Stimulated activated CD4-positive, alpha-beta T cell treated with anti-CD3 and anti-CD28 coated beads, Interleukin-12 subunit alpha, Interleukin-12 subunit beta, amount 100 ng/mL, for 48 hours (primary cell): ENCODE measurements around the gene NAALADL2.
"Not testable (repeated sequence)": the region's sequence is repeated elsewhere in the genome, so short reads cannot be mapped to it uniquely, and the experiment has no call there.

Experiments
- DNase-seq, 3 donors: peaks; one replicate each; pipeline ENCODE4 v3.0.0-alpha.2; 2020; ENCODE audit warnings: low read depth in 2 of 3, low spot score in 1 of 3

Gene NAALADL2

GRCh38 chr3:175257123-175257522 lies 398.0 kb downstream of the NAALADL2 start:
- DNase-seq: no peak

GRCh38 chr3:175258763-175259162 lies 399.6 kb downstream of the NAALADL2 start:
- no peak for DNase-seq

GRCh38 chr3:175260145-175260794 lies 401.1 kb downstream of the NAALADL2 start:
- DNase-seq: no peak

- DNase-seq: no peak
Observed at GRCh38 chr3:175266478-175266877, 407.3 kb downstream of the NAALADL2 start.

- no peak for DNase-seq
Observed at GRCh38 chr3:175267121-175267531, 408.0 kb downstream of the NAALADL2 start.

GRCh38 chr3:175267561-175267960 lies 408.4 kb downstream of the NAALADL2 start:
- DNase-seq: no peak

GRCh38 chr3:175269394-175269793 lies 410.3 kb downstream of the NAALADL2 start:
- DNase-seq: no peak

GRCh38 chr3:175270198-175270837 lies 411.2 kb downstream of the NAALADL2 start:
- no peak for DNase-seq

- DNase-seq: no peak
Observed at GRCh38 chr3:175270866-175271265, 411.7 kb downstream of the NAALADL2 start.

GRCh38 chr3:175271465-175271864 lies 412.3 kb downstream of the NAALADL2 start:
- DNase-seq: not testable (repeated sequence)

GRCh38 chr3:175272392-175272791 lies 413.3 kb downstream of the NAALADL2 start:
- no peak for DNase-seq

- no peak for DNase-seq
Observed at GRCh38 chr3:175273573-175273972, 414.4 kb downstream of the NAALADL2 start.

GRCh38 chr3:175274056-175274455 lies 414.9 kb downstream of the NAALADL2 start:
- DNase-seq: no peak

- DNase-seq: no peak
Observed at GRCh38 chr3:175274474-175275218, 415.5 kb downstream of the NAALADL2 start.

GRCh38 chr3:175278680-175279079 lies 419.5 kb downstream of the NAALADL2 start:
- DNase-seq: no peak

GRCh38 chr3:175279457-175279856 lies 420.3 kb downstream of the NAALADL2 start:
- DNase-seq: no peak

GRCh38 chr3:175279911-175280310 lies 420.8 kb downstream of the NAALADL2 start:
- DNase-seq: no peak

GRCh38 chr3:175287361-175287963 lies 428.3 kb downstream of the NAALADL2 start:
- DNase-seq: no peak

- DNase-seq: no peak
Observed at GRCh38 chr3:175288621-175289020, 429.5 kb downstream of the NAALADL2 start.

- no peak for DNase-seq
Observed at GRCh38 chr3:175294793-175295192, 435.7 kb downstream of the NAALADL2 start.

- no peak for DNase-seq
Observed at GRCh38 chr3:175295248-175296130, 436.4 kb downstream of the NAALADL2 start.
